Dendritic cell treated with granulocyte-macrophage colony-stimulating factor and Interleukin-4, amounts not matched to agents 40 ng/mL and 50 ng/mL, for 4 days (primary cell): ENCODE measurements around the gene SLC35F1.

ENCODE experiments used
- H3K27ac Mint-ChIP-seq: one replicate; pipeline ENCODE4 v1.8.0; 2022; ENCODE audit warnings: mild to moderate bottlenecking, mixed read lengths
- H3K27me3 Mint-ChIP-seq: one replicate; pipeline ENCODE4 v1.8.0; 2022; ENCODE audit warnings: mild to moderate bottlenecking, mixed read lengths
- H3K36me3 Mint-ChIP-seq: one replicate; pipeline ENCODE4 v1.8.0; 2022; ENCODE audit warnings: low read depth, mixed read lengths
- H3K4me1 Mint-ChIP-seq: one replicate; pipeline ENCODE4 v1.8.0; 2022; ENCODE audit warnings: low read depth, mixed read lengths
- H3K4me3 Mint-ChIP-seq: one replicate; pipeline ENCODE4 v1.8.0; 2022; ENCODE audit warnings: mild to moderate bottlenecking, moderate library complexity, mixed read lengths
- H3K9me3 Mint-ChIP-seq: one replicate; pipeline ENCODE4 v1.8.0; 2022; ENCODE audit warnings: mixed read lengths
- intact Hi-C: fragments of 100-400 bp; cut with micrococcal nuclease; formaldehyde crosslinking; loops from one replicate; pipeline ENCODE4 v1.15.0; 2022

SLC35F1 gene

GRCh38 chr6:118324116-118324515 lies 417.1 kb downstream of the SLC35F1 start:
- intact Hi-C loops = no loop called here
- no peaks in the 10 kb centered on the region for H3K9me3 Mint-ChIP-seq
- no peaks in the 10 kb centered on the region for H3K27me3 Mint-ChIP-seq
- H3K4me1 Mint-ChIP-seq = no peaks in the 10 kb centered on the region
- H3K36me3 Mint-ChIP-seq = no peaks in the 10 kb centered on the region
- H3K27ac Mint-ChIP-seq = no peak overlapping the region
- no peak overlapping the region for H3K4me3 Mint-ChIP-seq

DNA sequence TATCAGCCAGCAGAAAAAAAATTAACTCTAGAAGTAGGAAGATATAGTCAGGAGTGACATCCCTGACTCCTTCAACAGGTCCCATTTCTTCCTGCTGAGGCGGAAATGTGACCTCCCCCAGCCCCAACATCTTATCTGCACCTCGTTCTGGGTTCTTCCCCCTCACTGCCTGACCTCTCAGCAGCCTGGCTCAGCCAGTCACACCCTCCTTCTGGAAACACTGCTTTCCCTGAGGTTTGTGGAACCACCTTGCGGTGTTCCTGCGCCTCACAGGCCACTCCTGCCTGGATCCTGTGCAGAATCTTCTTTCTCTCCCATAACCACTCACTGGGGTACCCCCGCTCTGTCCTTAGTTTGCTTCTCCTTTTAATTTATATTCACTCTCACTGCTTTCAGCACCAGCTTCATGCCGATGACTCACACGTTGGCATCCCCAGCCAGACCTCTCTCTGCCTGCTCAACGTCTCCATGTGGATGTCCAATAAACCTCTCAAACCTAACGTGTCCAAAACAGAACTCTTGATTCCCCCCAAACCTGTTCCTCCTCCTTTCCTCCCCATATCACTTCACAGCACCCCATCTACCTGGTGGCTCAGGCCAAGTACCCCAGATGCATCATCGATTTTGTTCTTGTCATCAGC lies 418.3 kb downstream of the SLC35F1 start:
- H3K27me3 Mint-ChIP-seq = no peaks in the 10 kb centered on the region
- H3K36me3 Mint-ChIP-seq = no peaks in the 10 kb centered on the region
- no peaks in the 10 kb centered on the region for H3K9me3 Mint-ChIP-seq
- no peak overlapping the region for H3K4me3 Mint-ChIP-seq
- no peak overlapping the region for H3K27ac Mint-ChIP-seq
- no peaks in the 10 kb centered on the region for H3K4me1 Mint-ChIP-seq
- intact Hi-C loops = no loop called here

DNA sequence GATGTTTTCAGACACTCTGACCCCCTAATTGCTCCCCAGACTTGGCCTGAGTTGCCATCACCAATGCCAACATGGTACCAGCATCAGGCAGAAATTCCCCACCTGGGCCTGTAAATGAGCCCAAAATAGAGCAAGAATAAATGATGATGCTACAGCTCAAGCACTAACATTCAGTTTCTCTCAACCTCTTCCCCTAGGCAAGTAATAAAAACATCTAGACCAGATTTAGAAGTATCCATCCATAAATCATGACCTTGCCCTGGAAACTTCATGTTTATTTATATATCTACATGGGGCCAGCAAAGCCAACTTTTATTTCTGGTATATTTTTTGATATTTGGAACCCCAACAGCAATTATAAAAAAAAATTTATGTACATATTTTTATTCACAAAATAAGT lies 419.6 kb downstream of the SLC35F1 start:
- intact Hi-C loops = no loop called here
- Mint-ChIP-seq H3K9me3 (no peaks in the 10 kb centered on the region), H3K4me3 (no peak overlapping the region), H3K36me3 (no peaks in the 10 kb centered on the region), H3K27me3 (no peaks in the 10 kb centered on the region), H3K4me1 (no peaks in the 10 kb centered on the region), H3K27ac (no peak overlapping the region)

DNA sequence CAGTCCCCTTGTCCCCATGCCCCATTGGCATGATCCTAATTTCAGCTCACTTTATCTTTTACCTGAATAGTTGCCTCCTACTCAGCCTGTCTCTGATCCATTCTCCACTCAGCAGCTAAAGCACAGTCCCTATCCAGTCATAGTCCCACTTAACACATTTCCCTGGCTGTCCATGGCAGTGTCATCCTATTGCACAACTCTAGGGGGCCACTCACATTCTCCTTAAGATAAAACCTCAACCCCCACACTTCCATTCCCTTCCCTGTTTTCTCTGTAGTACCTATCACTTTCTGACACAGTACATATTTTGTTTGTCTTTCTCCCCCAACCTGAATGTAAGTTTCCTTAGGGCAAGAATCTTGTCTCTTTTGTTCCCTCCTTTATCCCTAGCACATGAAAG lies 420.2 kb downstream of the SLC35F1 start:
- Mint-ChIP-seq H3K36me3 (no peaks in the 10 kb centered on the region), H3K4me3 (no peak overlapping the region), H3K9me3 (no peaks in the 10 kb centered on the region), H3K4me1 (no peaks in the 10 kb centered on the region), H3K27ac (no peak overlapping the region), H3K27me3 (no peaks in the 10 kb centered on the region)
- intact Hi-C loops = no loop called here

DNA sequence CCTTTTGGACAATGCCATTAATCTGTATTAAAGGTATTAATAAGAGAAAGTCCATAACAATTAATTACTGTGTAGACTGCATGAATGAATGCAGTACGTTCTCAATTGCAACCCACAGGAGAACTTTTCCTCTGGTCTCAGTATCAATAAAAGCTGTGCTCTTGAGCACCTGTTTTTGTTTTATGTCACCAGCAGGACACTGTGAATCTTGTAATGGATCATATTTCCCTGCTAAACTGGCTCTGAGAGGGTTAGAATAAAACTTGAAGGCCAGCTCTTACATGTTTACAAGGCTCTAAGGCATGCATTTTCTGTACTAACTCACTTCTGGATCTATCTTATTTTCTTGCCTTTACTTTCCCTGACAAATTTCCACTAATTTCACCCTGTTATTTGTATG lies 426.7 kb downstream of the SLC35F1 start:
- Mint-ChIP-seq H3K4me1 (no peaks in the 10 kb centered on the region), H3K36me3 (no peaks in the 10 kb centered on the region), H3K4me3 (no peak overlapping the region), H3K27me3 (no peaks in the 10 kb centered on the region), H3K27ac (no peak overlapping the region), H3K9me3 (no peaks in the 10 kb centered on the region)
- intact Hi-C loops = no loop called here

DNA sequence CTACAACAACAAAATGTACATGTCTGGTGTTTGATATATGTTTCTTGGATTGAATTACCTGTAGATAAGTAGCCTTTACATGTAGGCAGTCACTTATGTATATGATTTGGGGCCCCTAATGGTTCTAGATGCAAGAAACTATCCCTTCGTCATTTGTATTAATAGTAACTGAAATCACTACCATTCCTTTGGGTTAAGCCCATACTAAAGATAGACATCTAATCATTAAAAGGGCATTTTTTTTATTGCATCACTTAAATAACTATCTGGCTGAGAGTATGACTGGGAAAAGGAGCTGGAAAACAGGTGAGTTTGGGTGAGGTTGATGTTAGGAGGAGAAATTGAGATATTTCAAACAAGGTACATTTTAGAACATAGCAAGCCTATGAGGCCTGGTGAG lies 427.6 kb downstream of the SLC35F1 start:
- Mint-ChIP-seq H3K27ac (no peak overlapping the region), H3K36me3 (no peaks in the 10 kb centered on the region), H3K9me3 (peaks cover 7% of the 10 kb centered on the region), H3K4me1 (no peaks in the 10 kb centered on the region), H3K4me3 (no peak overlapping the region), H3K27me3 (no peaks in the 10 kb centered on the region)
- intact Hi-C loops = no loop called here

- H3K27me3 Mint-ChIP-seq = no peaks in the 10 kb centered on the region
- no peak overlapping the region for H3K4me3 Mint-ChIP-seq
- H3K4me1 Mint-ChIP-seq = no peaks in the 10 kb centered on the region
- intact Hi-C loops = no loop called here
- no peaks in the 10 kb centered on the region for H3K36me3 Mint-ChIP-seq
- H3K27ac Mint-ChIP-seq = no peak overlapping the region
- H3K9me3 Mint-ChIP-seq = peaks cover 14% of the 10 kb centered on the region
These were observed 428.3 kb downstream of the SLC35F1 start for GRCh38 chr6:118335325-118335816.

DNA sequence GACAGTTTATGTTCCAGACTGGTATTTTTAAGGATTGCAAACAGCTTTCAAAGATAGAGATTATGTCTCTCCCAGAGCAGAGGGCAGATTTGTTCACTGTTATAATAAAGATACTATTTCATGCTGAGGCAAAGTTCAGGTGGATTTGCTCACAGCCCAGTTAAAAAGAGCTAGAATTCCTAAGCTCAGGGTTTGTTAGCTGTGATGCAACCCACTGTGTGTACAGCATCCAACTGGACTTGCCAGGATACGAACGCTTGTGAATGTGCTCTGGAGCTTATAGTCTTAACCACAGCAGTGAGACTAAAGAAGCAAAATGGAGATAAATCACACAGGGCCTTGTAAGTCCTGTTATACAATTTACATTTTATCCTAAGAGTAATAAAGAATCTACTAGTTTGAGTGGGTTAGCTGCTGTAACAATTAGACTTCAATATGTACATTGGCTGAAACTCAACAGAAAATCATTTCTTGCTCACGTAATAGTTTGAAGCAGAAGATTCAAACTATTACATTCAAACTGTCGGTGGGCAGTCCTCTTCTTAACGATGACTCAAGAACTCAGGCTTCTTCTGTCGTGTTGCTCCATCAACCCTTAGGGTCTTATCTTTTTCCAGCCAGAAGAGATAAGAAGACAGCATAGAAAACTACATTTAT lies 437.1 kb downstream of the SLC35F1 start:
- Mint-ChIP-seq H3K4me1 (no peaks in the 10 kb centered on the region), H3K36me3 (no peaks in the 10 kb centered on the region), H3K27me3 (no peaks in the 10 kb centered on the region), H3K4me3 (no peak overlapping the region), H3K27ac (no peak overlapping the region), H3K9me3 (peaks cover 50% of the 10 kb centered on the region)
- intact Hi-C loops = no loop called here

DNA sequence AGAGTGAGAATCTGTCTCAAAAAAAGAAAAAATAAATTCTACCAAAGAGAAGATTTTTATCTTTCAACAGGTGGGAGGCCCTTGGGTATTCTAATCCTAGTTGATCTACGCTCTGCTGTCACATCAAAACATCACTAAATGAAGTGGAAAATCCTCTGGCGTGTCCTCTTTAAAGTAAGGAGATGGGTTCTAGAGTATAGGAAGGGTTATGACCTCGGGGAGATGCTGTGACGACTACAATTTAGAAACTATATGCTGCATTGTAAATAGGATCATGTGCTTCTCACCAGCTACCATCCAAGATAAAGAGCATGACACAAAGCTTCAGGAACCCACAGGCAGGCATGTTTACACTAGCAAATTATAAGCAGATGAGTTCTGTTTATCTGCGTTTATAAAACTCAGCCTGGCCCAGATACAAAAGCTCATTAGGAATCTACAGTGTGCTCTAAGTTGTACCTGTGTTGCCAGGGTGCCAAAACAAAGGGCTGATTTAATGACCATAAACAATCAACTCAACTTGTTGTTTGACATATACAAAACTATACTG lies 443.9 kb downstream of the SLC35F1 start:
- no peak overlapping the region for H3K4me3 Mint-ChIP-seq
- intact Hi-C loops = no loop called here
- H3K27ac Mint-ChIP-seq = no peak overlapping the region
- no peaks in the 10 kb centered on the region for H3K4me1 Mint-ChIP-seq
- H3K27me3 Mint-ChIP-seq = no peaks in the 10 kb centered on the region
- no peaks in the 10 kb centered on the region for H3K9me3 Mint-ChIP-seq
- H3K36me3 Mint-ChIP-seq = no peaks in the 10 kb centered on the region

- no peaks in the 10 kb centered on the region for H3K36me3 Mint-ChIP-seq
- intact Hi-C loops = no loop called here
- H3K27ac Mint-ChIP-seq = no peak overlapping the region
- no peak overlapping the region for H3K4me3 Mint-ChIP-seq
- no peaks in the 10 kb centered on the region for H3K9me3 Mint-ChIP-seq
- no peaks in the 10 kb centered on the region for H3K27me3 Mint-ChIP-seq
- no peaks in the 10 kb centered on the region for H3K4me1 Mint-ChIP-seq
These were observed 446.5 kb downstream of the SLC35F1 start for GRCh38 chr6:118353564-118353963.

GRCh38 chr6:118354641-118355040 lies 447.6 kb downstream of the SLC35F1 start:
- no peaks in the 10 kb centered on the region for H3K36me3 Mint-ChIP-seq
- intact Hi-C loops = no loop called here
- H3K9me3 Mint-ChIP-seq = no peaks in the 10 kb centered on the region
- no peak overlapping the region for H3K27ac Mint-ChIP-seq
- no peaks in the 10 kb centered on the region for H3K27me3 Mint-ChIP-seq
- H3K4me3 Mint-ChIP-seq = no peak overlapping the region
- no peaks in the 10 kb centered on the region for H3K4me1 Mint-ChIP-seq

- Mint-ChIP-seq H3K9me3 (no peaks in the 10 kb centered on the region), H3K4me3 (no peak overlapping the region), H3K36me3 (no peaks in the 10 kb centered on the region), H3K27me3 (no peaks in the 10 kb centered on the region), H3K4me1 (no peaks in the 10 kb centered on the region), H3K27ac (no peak overlapping the region)
- intact Hi-C loops = no loop called here
These were observed 449.0 kb downstream of the SLC35F1 start for GRCh38 chr6:118356054-118356453.

DNA sequence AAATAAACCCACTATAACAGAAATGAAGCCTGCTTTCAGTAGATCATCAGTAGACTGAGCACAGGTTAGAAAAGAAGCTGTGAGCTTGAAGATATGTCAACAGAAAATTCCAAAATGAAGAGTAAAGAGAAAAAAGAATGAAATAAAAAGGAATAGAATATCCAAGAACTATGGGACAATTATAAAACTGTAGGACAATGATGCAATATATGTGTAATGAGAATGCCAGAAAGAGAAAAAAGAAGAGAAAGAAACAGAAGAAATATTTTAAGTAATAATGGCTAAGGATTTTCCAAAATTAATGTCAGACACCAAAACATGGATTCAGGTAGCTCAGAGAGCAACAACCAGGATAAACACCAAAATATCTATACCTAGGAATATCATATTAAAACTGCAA lies 449.6 kb downstream of the SLC35F1 start:
- intact Hi-C loops = no loop called here
- Mint-ChIP-seq H3K9me3 (no peaks in the 10 kb centered on the region), H3K27ac (no peak overlapping the region), H3K4me1 (no peaks in the 10 kb centered on the region), H3K36me3 (no peaks in the 10 kb centered on the region), H3K27me3 (no peaks in the 10 kb centered on the region), H3K4me3 (no peak overlapping the region)
